Ovary (tissue), 9 donors: ENCODE measurements around the gene MAN2A1. TPM values are rescaled to one million over a fixed set of nuclear protein-coding genes. Genes with fewer than 3 reads are reported as not detected.

Experiments
- DNase-seq, 5 donors: peaks; one replicate each; pipeline ENCODE4 v3.0.0-alpha.2; 2019 to 2020
- H3K27ac ChIP-seq, 2 donors: fragments of 200-600 bp; one replicate each; pipeline versions ENCODE4 v1.5.1 to v1.8.0; 2019 to 2022
- H3K27me3 ChIP-seq: fragments of 200-600 bp; one replicate; pipeline ENCODE4 v1.8.0; 2022
- H3K36me3 ChIP-seq: fragments of 200-600 bp; sonication (generic); one replicate; pipeline ENCODE4 v1.5.1; 2019
- H3K4me1 ChIP-seq: one replicate; pipeline ENCODE4 v1.8.1; 2013; ENCODE audit warnings: mild to moderate bottlenecking, moderate library complexity; ENCODE audit not compliant: insufficient read depth
- H3K4me3 ChIP-seq: fragments of 200-600 bp; sonication (generic); one replicate; pipeline ENCODE4 v1.5.1; 2017
- H3K9me3 ChIP-seq, 2 donors: fragments of 200-600 bp in 1 of 2; sonication (generic) in 1 of 2; one replicate each; pipeline versions ENCODE4 v1.5.1 to v1.8.1; 2013 to 2019; ENCODE audit warnings: mild to moderate bottlenecking in 1 of 2, moderate library complexity in 1 of 2
- EP300 ChIP-seq: sonication (generic); formaldehyde crosslinking; IDR thresholded peaks from one replicate; pipeline ENCODE4 v1.6.1; 2017; ENCODE audit warnings: antibody characterized with exemption
- POLR2A ChIP-seq: fragments of 450-650 bp; IDR thresholded peaks from one replicate; pipeline ENCODE4 v1.6.1; 2017; ENCODE audit warnings: antibody characterized with exemption, mild to moderate bottlenecking, moderate library complexity
- WGBS, 3 donors: extraction: QIAGEN DNeasy Blood & Tissue Kit in 1 of 3; methylation state at CpG; one replicate each; pipeline versions ENCODE4 v1.1.5 to v1.1.7; 2013 to 2017; 5-methylcytosine and 5-hydroxymethylcytosine counted together
- intact Hi-C, 4 donors: fragments of 100-400 bp; cut with DNase I; formaldehyde crosslinking; loops; one replicate each; pipeline versions ENCODE4 v1.11.0 to v1.15.1; 2022 to 2023
- polyA plus RNA-seq, 2 donors: library from polyadenylated mRNA; stranded (reverse); fragments of 200-250 nt in 1 of 2; fragments of 350-450 nt in 1 of 2; fragmentation: Illumina TruSeq in 1 of 2; extraction: RNeasy Lipid Tissue Mini Kit (QIAGEN cat#74804) in 1 of 2; gene quantifications; one replicate each; pipeline ENCODE4 v1.2.3, GENCODE V29; 2013 to 2014
- total RNA-seq, 7 donors: library from RNA; depleted of rRNA in 2 of 7; stranded (reverse); fragments of >200 nt in 2 of 7; fragmentation: NEBNext Ultra II Directional in 3 of 7; extraction: Animal tissue kit (Norgen Biotek cat#: 25700) in 3 of 7; gene quantifications; one replicate each; pipeline versions ENCODE4 v1.1.0 to v1.2.4, GENCODE V29; 2016 to 2023
- TF ChIP-seq, protein P1 (sequence below), 3 donors: fragments of 450-650 bp in 2 of 3; fragments of 200-600 bp in 1 of 3; IDR thresholded peaks; one replicate each; pipeline versions ENCODE4 v1.5.1 to v1.8.0; 2016 to 2022; ENCODE audit warnings: antibody characterized with exemption in 3 of 3, mild to moderate bottlenecking in 1 of 3
- donor health status: DM: no; HTN: no; CAD: no; lungs with moderate emphysema.
- donor health status: DM: no; HTN: no; CAD: no.
- donor health status: Bipolar disorder and iron deficiency.
- donor health status: DM: yes; HTN: yes; CAD: no.
- donor health status: DM: no; HTN: no; CAD: no.
- donor health status: DM: yes; HTN: yes; CAD: no.

MAN2A1 gene
- total and polyA plus RNA-seq, 9 donors: 10.7 to 56.5 (median 31.1) TPM

DNA sequence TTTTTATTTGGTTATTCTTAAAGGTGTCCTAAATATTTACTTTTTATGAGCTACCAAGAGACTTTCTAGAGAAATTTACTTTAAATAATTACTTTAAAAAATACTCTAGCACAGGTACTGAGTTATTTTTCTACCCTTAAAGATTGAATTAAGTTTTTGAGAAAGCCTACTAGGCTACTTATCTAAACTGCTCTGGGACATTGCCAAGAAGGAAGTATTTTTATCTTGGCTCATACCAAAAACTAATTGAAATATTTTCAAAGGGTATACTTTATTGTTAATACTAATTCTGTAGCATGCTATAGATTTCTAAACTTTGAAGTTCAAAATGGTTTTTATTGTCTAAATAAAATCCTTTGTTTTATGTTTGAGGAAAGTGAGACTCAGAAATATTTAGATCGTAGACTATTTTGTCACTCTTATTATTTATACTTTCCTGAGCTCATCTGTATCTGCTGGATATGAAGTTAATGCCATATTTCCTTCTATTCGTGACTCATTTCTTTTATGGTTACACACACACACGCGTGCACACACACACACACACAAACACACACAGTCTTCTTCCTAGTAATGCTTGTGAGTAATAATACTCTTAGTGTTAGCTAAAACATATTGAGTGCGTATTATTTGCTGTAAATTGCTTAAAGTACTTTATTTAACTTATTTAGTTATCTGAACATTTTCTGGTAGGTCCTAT, 89.5 kb downstream of the MAN2A1 start:
- Histone ChIP-seq H3K36me3 (no peaks in the 10 kb centered on the region), H3K4me1 (no peaks in the 10 kb centered on the region), H3K27me3 (no peaks in the 10 kb centered on the region), H3K4me3 (no peak overlapping the region), H3K9me3 (no peaks in the 10 kb centered on the region), H3K27ac (no peak overlapping the region)
- TF ChIP-seq POLR2A (no peak), EP300 (no peak)
- TF ChIP-seq, protein P1, sequence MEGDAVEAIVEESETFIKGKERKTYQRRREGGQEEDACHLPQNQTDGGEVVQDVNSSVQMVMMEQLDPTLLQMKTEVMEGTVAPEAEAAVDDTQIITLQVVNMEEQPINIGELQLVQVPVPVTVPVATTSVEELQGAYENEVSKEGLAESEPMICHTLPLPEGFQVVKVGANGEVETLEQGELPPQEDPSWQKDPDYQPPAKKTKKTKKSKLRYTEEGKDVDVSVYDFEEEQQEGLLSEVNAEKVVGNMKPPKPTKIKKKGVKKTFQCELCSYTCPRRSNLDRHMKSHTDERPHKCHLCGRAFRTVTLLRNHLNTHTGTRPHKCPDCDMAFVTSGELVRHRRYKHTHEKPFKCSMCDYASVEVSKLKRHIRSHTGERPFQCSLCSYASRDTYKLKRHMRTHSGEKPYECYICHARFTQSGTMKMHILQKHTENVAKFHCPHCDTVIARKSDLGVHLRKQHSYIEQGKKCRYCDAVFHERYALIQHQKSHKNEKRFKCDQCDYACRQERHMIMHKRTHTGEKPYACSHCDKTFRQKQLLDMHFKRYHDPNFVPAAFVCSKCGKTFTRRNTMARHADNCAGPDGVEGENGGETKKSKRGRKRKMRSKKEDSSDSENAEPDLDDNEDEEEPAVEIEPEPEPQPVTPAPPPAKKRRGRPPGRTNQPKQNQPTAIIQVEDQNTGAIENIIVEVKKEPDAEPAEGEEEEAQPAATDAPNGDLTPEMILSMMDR (IDR thresholded peaks at IDR 0.05): no peak
- DNase-seq: no peak
- intact Hi-C loops: no loop called here
- 52 to 60% (median 55%) methylated on average over 5 of the region's 5 CpGs for WGBS, 3 donors

DNA sequence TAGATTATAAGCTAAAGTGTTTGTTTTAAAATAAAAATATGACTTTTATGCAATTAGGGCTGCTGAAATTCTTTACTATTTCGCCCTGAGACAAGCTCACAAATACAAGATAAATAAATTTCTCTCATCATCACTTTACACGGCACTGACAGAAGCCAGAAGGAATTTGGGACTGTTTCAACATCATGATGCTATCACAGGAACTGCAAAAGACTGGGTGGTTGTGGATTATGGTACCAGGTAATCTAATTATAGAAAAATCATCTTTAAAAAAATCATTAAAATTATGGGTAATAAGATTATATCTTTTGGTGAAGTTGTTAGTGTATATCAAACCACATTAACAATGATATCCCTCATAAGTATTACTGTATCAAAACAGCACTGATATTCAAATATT, 95.0 kb downstream of the MAN2A1 start:
- WGBS, 3 donors: 85 to 93% (median 87%) methylated on average over 2 of the region's 2 CpGs
- H3K4me1 ChIP-seq: no peaks in the 10 kb centered on the region
- H3K36me3 ChIP-seq: no peaks in the 10 kb centered on the region
- DNase-seq: no peak
- intact Hi-C loops: no loop called here
- H3K27me3 ChIP-seq: no peaks in the 10 kb centered on the region
- H3K9me3 ChIP-seq: no peaks in the 10 kb centered on the region
- no peak overlapping the region for H3K27ac ChIP-seq
- TF ChIP-seq POLR2A (no peak), EP300 (no peak)
- TF ChIP-seq, protein P1 (IDR thresholded peaks at IDR 0.05): no peak
- H3K4me3 ChIP-seq: no peak overlapping the region

DNA sequence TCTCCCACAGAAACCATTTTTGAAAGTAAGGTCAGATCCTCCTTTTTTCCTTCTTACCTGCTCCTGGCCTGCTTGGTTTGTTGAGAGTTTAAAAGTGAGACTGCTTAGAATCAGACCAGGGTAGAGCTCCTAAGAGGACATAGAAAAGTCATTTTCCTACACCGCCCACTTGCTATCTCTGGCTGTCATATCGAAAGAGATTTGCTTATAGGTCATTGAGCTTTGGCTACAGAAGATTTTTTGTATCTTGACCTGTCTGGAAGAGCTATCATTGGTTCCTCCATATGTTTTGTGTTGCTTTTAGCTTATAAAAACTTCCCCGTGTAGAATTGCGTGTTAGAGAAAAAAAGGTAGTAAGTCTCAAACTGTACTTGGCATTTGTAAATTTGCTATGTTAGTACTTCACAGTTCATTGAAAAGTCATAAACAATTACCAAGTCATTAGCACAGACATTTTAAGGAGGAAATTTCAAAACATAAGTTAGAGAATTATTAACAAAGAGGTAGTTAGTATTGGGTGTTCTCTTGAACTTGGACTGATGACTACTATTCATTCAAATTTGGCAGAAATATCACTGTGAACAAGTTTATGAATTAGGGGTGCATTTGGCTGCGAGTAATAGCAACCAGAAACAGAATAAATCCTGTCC, 96.6 kb downstream of the MAN2A1 start:
- no peaks in the 10 kb centered on the region for H3K27me3 ChIP-seq
- no peaks in the 10 kb centered on the region for H3K4me1 ChIP-seq
- intact Hi-C loops: no loop called here
- no peaks in the 10 kb centered on the region for H3K9me3 ChIP-seq
- DNase-seq: no peak
- WGBS, 3 donors: 90 to 97% (median 95%) methylated on average over 5 of the region's 5 CpGs
- H3K4me3 ChIP-seq: no peak overlapping the region
- H3K27ac ChIP-seq: no peak overlapping the region
- TF ChIP-seq, protein P1 (IDR thresholded peaks at IDR 0.05): no peak
- TF ChIP-seq POLR2A (no peak), EP300 (no peak)
- no peaks in the 10 kb centered on the region for H3K36me3 ChIP-seq

DNA sequence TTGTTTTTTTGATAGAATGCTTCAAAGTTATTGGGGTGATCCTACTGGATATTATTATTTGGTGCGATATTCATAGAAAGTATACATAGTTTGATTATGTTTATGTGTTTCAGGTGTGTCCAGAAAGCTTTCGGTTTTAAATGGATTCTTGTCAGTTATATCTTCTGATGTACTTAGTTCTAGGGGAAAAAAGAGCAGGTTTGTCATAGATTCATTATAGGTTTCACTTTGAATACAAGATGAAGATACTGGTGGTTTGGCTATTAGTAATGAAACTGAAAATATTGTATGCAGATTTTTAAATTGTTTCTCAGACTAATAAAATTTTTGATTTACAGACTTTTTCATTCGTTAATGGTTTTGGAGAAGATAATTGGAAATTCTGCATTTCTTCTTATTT, 98.9 kb downstream of the MAN2A1 start:
- DNase-seq: no peak
- TF ChIP-seq EP300 (no peak), POLR2A (no peak)
- TF ChIP-seq, protein P1 (IDR thresholded peaks at IDR 0.05): no peak
- intact Hi-C loops: no loop called here
- Histone ChIP-seq H3K4me1 (no peaks in the 10 kb centered on the region), H3K27me3 (no peaks in the 10 kb centered on the region), H3K4me3 (no peak overlapping the region), H3K36me3 (no peaks in the 10 kb centered on the region), H3K27ac (no peak overlapping the region), H3K9me3 (no peaks in the 10 kb centered on the region)
- 95 to 96% (median 96%) methylated on average over 3 of the region's 3 CpGs for WGBS, 3 donors
